IMR-90 (cell line): ENCODE measurements around the gene LAIR2.

ENCODE experiments used
- CEBPB ChIP-seq: IDR thresholded peaks from 2 replicates; pipeline ENCODE4 v1.6.1; 2012; ENCODE audit warnings: low read depth, low read length, improper control_type of control experiment
- CHD1 ChIP-seq: IDR thresholded peaks from 2 replicates; pipeline ENCODE4 v1.6.1; 2012; ENCODE audit warnings: low read depth, low read length, improper control_type of control experiment
- CTCF ChIP-seq: conservative IDR thresholded peaks from 2 replicates; pipeline ENCODE4 v1.5.1; 2012; ENCODE audit warnings: mild to moderate bottlenecking, low read depth, low read length, improper control_type of control experiment
- ELK1 ChIP-seq: fragments of 150-350 bp; IDR thresholded peaks from 2 replicates; pipeline ENCODE4 v1.6.1; 2016; ENCODE audit warnings: low read depth, mild to moderate bottlenecking, low read length, moderate library complexity, borderline replicate concordance
- FOS ChIP-seq: fragments of 150-350 bp; IDR thresholded peaks from 2 replicates; pipeline ENCODE4 v1.6.1; 2016; ENCODE audit warnings: low read depth, low read length
- MAFK ChIP-seq: IDR thresholded peaks from 2 replicates; pipeline ENCODE4 v1.6.1; 2012; ENCODE audit warnings: low read depth, low read length, improper control_type of control experiment
- MAZ ChIP-seq: IDR thresholded peaks from 2 replicates; pipeline ENCODE4 v1.6.1; 2012; ENCODE audit warnings: low read depth, mild to moderate bottlenecking, low read length, improper control_type of control experiment, moderate library complexity, borderline replicate concordance
- MXI1 ChIP-seq: IDR thresholded peaks from 2 replicates; pipeline ENCODE4 v1.6.1; 2012; ENCODE audit warnings: low read depth, mild to moderate bottlenecking, low read length, moderate library complexity, borderline replicate concordance
- POLR2A ChIP-seq: IDR thresholded peaks from 2 replicates; pipeline ENCODE4 v1.6.1; 2012; ENCODE audit warnings: mild to moderate bottlenecking, low read depth, low read length
- RAD21 ChIP-seq: IDR thresholded peaks from 2 replicates; pipeline ENCODE4 v1.6.1; 2012; ENCODE audit warnings: low read length, improper control_type of control experiment
- RCOR1 ChIP-seq: IDR thresholded peaks from 2 replicates; pipeline ENCODE4 v1.6.1; 2012; ENCODE audit warnings: mild to moderate bottlenecking, low read length, improper control_type of control experiment; ENCODE audit not compliant: insufficient replicate concordance
- USF2 ChIP-seq: fragments of 150-350 bp; IDR thresholded peaks from 2 replicates; pipeline ENCODE4 v1.6.1; 2017; ENCODE audit warnings: mild to moderate bottlenecking, antibody characterized with exemption, low read length, low read depth

- TF ChIP-seq POLR2A (no peak), CTCF (no peak), RCOR1 (no peak), MAZ (no peak), CHD1 (no peak), CEBPB (no peak), RAD21 (no peak), ELK1 (no peak), USF2 (no peak), MAFK (no peak), MXI1 (no peak), FOS (no peak)
These were observed 12.5 kb downstream of the LAIR2 start for GRCh38 chr19:54515156-54515555.
